Tibial nerve (tissue), 4 donors: Measurements from ENCODE around the gene NDUFA6. TPM values are rescaled to one million over a fixed set of nuclear protein-coding genes. Genes with fewer than 3 reads are reported as not detected.

Experiments used
- DNase-seq, 2 donors: peaks; one replicate each; pipeline ENCODE4 v3.0.0-alpha.2; 2019; ENCODE audit warnings: low spot score in 2 of 2
- H3K27ac ChIP-seq, 4 donors: fragments of 200-600 bp; sonication (generic) in 3 of 4; one replicate each; pipeline ENCODE4 v1.5.1; 2017 to 2019; ENCODE audit warnings: mild to moderate bottlenecking in 1 of 4
- H3K27me3 ChIP-seq, 2 donors: fragments of 200-600 bp; sonication (generic) in 1 of 2; one replicate each; pipeline versions ENCODE4 v1.5.1 to v1.6.0; 2017 to 2019
- H3K36me3 ChIP-seq, 3 donors: fragments of 200-600 bp; sonication (generic); one replicate each; pipeline ENCODE4 v1.5.1; 2018 to 2019
- H3K4me1 ChIP-seq, 4 donors: fragments of 200-600 bp; sonication (generic) in 3 of 4; one replicate each; pipeline ENCODE4 v1.5.1; 2017 to 2019
- H3K4me3 ChIP-seq, 4 donors: fragments of 200-600 bp; sonication (generic) in 3 of 4; one replicate each; pipeline ENCODE4 v1.5.1; 2017 to 2019; ENCODE audit warnings: mild to moderate bottlenecking in 1 of 4, moderate library complexity in 1 of 4
- H3K9me3 ChIP-seq, 4 donors: fragments of 200-600 bp; sonication (generic) in 3 of 4; one replicate each; pipeline ENCODE4 v1.5.1; 2017 to 2019
- EP300 ChIP-seq, 2 donors: sonication (generic); formaldehyde crosslinking; IDR thresholded peaks; one replicate each; pipeline ENCODE4 v1.6.1; 2017; ENCODE audit warnings: antibody characterized with exemption in 2 of 2, mild to moderate bottlenecking in 1 of 2
- POLR2A ChIP-seq, 2 donors: fragments of 450-650 bp; IDR thresholded peaks; one replicate each; pipeline ENCODE4 v1.6.1; 2017; ENCODE audit warnings: antibody characterized with exemption in 2 of 2, mild to moderate bottlenecking in 2 of 2, moderate library complexity in 2 of 2
- WGBS, 2 donors: methylation state at CpG; one replicate each; pipeline ENCODE4 v1.1.5; 2018; 5-methylcytosine and 5-hydroxymethylcytosine counted together
- total RNA-seq, 4 donors: library from RNA; depleted of rRNA; stranded (reverse); fragments of >200 nt; gene quantifications; one replicate each; pipeline ENCODE4 v1.1.0, GENCODE V29; 2016
- TF ChIP-seq, protein P1 (sequence below), 5 experiments: fragments of 200-600 bp in 3 of 5; fragments of 450-650 bp in 2 of 5; sonication (generic) in 3 of 5; IDR thresholded peaks; one replicate each; pipeline ENCODE4 v1.5.1; 2016 to 2019; ENCODE audit warnings: antibody characterized with exemption in 5 of 5, mild to moderate bottlenecking in 3 of 5, moderate library complexity in 2 of 5

The NDUFA6 gene
- total RNA-seq, 4 donors from 2014 or later = 28.2 to 54.6 (median 44.9) TPM

DNA sequence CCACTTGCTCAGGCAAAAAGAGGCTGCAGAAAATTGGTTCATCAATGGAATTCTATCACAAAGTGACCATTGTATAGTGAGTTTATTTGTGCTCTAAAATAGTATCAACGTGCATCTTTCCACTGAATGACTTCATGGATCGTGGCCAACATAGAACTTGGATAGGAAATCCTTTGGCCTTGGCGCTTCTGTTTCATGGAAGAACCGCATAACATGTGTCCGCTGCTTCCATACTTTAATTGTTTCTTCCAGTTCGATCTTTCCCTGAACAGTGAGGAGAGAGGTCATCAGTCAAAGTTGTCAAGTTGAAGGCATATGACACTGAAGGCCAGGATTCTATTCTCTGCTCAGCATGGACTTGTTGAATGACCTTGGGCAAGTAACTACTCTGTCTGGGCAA is 4.5 kb downstream of the NDUFA6 start:
- TF ChIP-seq EP300 (IDR thresholded peaks at IDR 0.05) = no peak
- TF ChIP-seq, protein P1, sequence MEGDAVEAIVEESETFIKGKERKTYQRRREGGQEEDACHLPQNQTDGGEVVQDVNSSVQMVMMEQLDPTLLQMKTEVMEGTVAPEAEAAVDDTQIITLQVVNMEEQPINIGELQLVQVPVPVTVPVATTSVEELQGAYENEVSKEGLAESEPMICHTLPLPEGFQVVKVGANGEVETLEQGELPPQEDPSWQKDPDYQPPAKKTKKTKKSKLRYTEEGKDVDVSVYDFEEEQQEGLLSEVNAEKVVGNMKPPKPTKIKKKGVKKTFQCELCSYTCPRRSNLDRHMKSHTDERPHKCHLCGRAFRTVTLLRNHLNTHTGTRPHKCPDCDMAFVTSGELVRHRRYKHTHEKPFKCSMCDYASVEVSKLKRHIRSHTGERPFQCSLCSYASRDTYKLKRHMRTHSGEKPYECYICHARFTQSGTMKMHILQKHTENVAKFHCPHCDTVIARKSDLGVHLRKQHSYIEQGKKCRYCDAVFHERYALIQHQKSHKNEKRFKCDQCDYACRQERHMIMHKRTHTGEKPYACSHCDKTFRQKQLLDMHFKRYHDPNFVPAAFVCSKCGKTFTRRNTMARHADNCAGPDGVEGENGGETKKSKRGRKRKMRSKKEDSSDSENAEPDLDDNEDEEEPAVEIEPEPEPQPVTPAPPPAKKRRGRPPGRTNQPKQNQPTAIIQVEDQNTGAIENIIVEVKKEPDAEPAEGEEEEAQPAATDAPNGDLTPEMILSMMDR (IDR thresholded peaks at IDR 0.05) = no peak
- no peak for TF ChIP-seq POLR2A (IDR thresholded peaks at IDR 0.05)
- H3K4me1 ChIP-seq = peaks cover 0 to 45% (median 9%) of the 10 kb centered on the region in 4 donors
- H3K9me3 ChIP-seq = no peaks in the 10 kb centered on the region
- H3K36me3 ChIP-seq = peaks cover 0 to 58% (median 14%) of the 10 kb centered on the region in 3 donors
- no peak overlapping the region for H3K4me3 ChIP-seq
- 61 to 63% methylated on average over 6 of the region's 6 CpGs for WGBS, 2 donors
- H3K27ac ChIP-seq = no peak overlapping the region
- no peak for DNase-seq
- H3K27me3 ChIP-seq = no peaks in the 10 kb centered on the region

DNA sequence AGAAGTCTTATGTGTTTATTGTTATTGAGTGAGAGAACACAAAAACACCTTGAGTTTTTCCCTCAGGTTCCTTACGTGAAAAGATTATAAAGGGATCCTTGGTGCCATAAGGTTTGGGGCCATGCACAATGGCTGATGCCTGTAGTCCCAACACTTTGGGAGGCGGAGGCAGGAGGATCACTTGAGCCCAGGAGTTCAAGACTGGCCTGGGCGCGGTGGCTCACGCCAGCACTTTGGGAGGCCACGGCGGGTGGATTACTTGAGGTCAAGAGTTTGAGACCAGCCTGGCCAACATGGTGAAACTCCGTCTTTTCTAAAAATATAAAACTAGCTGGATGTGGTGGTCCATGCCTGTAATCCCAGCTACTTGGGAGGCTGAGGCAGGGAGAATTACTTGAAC is 5.7 kb downstream of the NDUFA6 start:
- Histone ChIP-seq H3K4me1 (peaks cover 0 to 49% (median 15%) of the 10 kb centered on the region in 4 donors), H3K27ac (no peak overlapping the region), H3K36me3 (peaks cover 0 to 58% (median 14%) of the 10 kb centered on the region in 3 donors), H3K9me3 (no peaks in the 10 kb centered on the region), H3K4me3 (no peak overlapping the region), H3K27me3 (no peaks in the 10 kb centered on the region)
- no peak for DNase-seq
- WGBS, 2 donors = 90 to 93% methylated on average over 8 of the region's 8 CpGs
- no peak for TF ChIP-seq POLR2A (IDR thresholded peaks at IDR 0.05)
- TF ChIP-seq, protein P1 (IDR thresholded peaks at IDR 0.05) = no peak
- TF ChIP-seq EP300 (IDR thresholded peaks at IDR 0.05) = no peak

DNA sequence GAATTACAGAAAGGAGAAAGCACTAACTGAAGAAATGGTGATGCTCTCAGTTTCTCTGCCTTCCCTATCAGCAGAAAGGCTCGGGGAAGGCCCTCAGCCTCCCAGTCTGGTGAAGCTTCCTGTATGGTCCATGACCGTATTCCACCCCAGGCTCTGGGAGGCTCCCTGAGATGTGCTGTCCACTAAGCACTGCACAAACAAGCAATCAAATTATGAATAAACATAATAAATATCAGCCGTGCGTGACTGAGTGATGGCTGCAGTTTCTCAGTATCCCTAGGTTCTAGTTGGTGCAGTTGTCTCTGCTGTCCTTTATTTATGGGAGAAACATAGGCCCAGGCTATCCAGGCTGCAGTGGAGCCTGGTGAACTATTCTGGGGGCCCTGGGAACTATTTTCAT is 7.5 kb downstream of the NDUFA6 start:
- Histone ChIP-seq H3K36me3 (peaks cover 0 to 58% (median 14%) of the 10 kb centered on the region in 3 donors), H3K27ac (no peak overlapping the region), H3K9me3 (no peaks in the 10 kb centered on the region), H3K27me3 (no peaks in the 10 kb centered on the region), H3K4me3 (no peak overlapping the region), H3K4me1 (peaks cover 0 to 47% (median 21%) of the 10 kb centered on the region in 4 donors)
- no peak for TF ChIP-seq EP300 (IDR thresholded peaks at IDR 0.05)
- DNase-seq = no peak
- 82 to 88% methylated on average over 4 of the region's 4 CpGs for WGBS, 2 donors

DNA sequence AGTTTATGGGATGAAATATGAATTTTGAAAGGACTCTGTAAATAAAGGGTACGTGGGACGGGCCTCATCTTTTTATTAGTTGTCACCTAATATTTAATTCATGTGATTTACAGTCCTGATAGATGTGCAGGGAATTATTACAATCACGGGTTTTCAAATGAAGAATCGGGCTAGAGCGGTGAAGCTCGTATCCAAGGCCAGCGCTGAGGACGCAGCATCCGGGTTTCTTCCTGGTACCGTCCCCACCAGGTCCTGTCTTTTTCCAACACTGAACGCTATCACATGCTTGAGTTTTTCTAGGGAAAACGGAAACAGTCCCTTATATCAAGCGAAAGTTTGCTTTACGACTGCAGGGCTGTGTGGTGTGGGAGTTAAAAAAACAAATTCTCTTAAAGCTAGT is 10.3 kb downstream of the NDUFA6 start:
- DNase-seq = no peak
- Histone ChIP-seq H3K27ac (peak overlapping the region; percentile 96 to 99 (median 98)), H3K36me3 (peaks cover 0 to 58% (median under 1%) of the 10 kb centered on the region in 3 donors), H3K9me3 (no peaks in the 10 kb centered on the region), H3K4me1 (peaks cover 0 to 56% (median 22%) of the 10 kb centered on the region in 4 donors), H3K4me3 (peak overlapping the region; percentile 60 to 79 (median 65)), H3K27me3 (no peaks in the 10 kb centered on the region)
- TF ChIP-seq EP300 (IDR thresholded peaks at IDR 0.05) (no peak), POLR2A (IDR thresholded peaks at IDR 0.05) (no peak)
- TF ChIP-seq, protein P1 (IDR thresholded peaks at IDR 0.05) = no peak
- 0 to 1% methylated on average over 14 of the region's 14 CpGs for WGBS, 2 donors

DNA sequence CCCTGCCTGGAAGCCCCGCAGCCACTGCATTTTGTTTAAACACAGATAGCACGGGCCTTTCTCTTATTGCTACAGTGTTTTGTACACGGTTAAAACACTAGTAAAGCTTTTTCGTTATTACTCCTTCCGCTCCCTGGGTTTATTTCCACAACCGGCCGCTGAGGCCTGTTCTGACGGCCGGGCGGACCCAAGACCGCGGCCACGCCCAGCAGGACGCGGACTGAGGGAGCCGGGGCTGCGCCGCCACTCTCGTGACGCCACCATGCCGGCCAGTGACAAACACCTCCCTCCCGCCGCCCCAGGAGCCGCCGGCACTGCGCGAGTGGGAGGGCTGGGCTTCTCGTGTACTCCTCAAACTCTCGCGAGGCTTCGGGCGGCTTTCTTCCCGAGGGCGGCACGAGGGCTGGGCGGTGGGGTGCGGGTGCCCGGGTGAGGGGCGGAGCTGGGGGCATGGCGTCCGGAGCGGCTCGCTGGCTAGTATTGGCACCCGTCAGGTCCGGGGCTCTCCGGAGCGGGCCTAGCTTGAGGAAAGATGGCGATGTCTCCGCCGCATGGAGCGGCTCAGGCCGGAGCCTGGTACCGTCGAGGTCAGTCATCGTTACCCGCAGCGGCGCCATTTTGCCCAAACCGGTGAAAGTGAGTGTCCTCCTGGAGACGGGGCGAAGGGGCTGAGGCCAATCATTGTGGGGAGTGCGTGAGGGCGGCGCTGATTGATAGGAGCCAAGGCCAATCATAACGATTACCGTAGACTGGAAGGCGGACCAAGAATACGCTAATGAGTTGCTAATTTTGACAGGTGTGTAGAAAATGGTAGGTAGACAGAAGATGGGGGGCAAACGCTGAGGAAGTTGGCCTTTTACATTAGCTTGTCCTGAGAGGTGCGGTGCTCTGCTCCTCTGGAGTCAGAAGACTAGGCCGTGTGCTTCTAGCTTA is 11.0 kb downstream of the NDUFA6 start, which contains the start of gene SMDT1:
TSS of gene SMDT1 (plus strand) at position 382 of the 933 bp plus-strand sequence. CDS start at position 451, 69 bp downstream.
- TF ChIP-seq EP300 (IDR thresholded peaks at IDR 0.05) = peak; percentile 77 to 97
- peak; percentile 81 to 97 for TF ChIP-seq POLR2A (IDR thresholded peaks at IDR 0.05)
- TF ChIP-seq, protein P1 (IDR thresholded peaks at IDR 0.05) = peak in 2 of 5 experiments; percentile 27 to 46
- peaks cover 0 to 51% (median 0%) of the 10 kb centered on the region in 3 donors for H3K36me3 ChIP-seq
- no peaks in the 10 kb centered on the region for H3K27me3 ChIP-seq
- DNase-seq = peak; percentile 98
- peak within 1 kb of the TSS; percentile 60 to 79 (median 65) for H3K4me3 ChIP-seq
- peaks cover 0 to 63% (median 25%) of the 10 kb centered on the region in 4 donors for H3K4me1 ChIP-seq
- WGBS, 2 donors = 0 to 1% methylated on average over 55 to 58 of the region's 71 CpGs
- peak within 1 kb of the TSS; percentile 96 to 99 (median 98) for H3K27ac ChIP-seq
- no peaks in the 10 kb centered on the region for H3K9me3 ChIP-seq
